Testis (tissue), 3 donors: ENCODE results near the gene CDK6. TPM values are rescaled to one million over a fixed set of nuclear protein-coding genes. Genes with fewer than 3 reads are reported as not detected.

Source experiments
- DNase-seq: peaks from one replicate; pipeline ENCODE4 v3.0.0-alpha.2; 2019
- H3K27ac ChIP-seq, 2 donors: fragments of 200-600 bp; sonication (generic); one replicate each; pipeline ENCODE4 v1.5.1; 2019
- H3K27me3 ChIP-seq: fragments of 200-600 bp; sonication (generic); one replicate; pipeline ENCODE4 v1.5.1; 2019
- H3K36me3 ChIP-seq: fragments of 200-600 bp; sonication (generic); one replicate; pipeline ENCODE4 v1.5.1; 2017; ENCODE audit warnings: low read depth; ENCODE audit errors: missing control alignments
- H3K4me1 ChIP-seq: fragments of 200-600 bp; sonication (generic); one replicate; pipeline ENCODE4 v1.5.1; 2019
- H3K4me3 ChIP-seq, 2 donors: fragments of 200-600 bp; sonication (generic); one replicate each; pipeline ENCODE4 v1.5.1; 2017 to 2019
- H3K9me3 ChIP-seq: fragments of 200-600 bp; sonication (generic); one replicate; pipeline ENCODE4 v1.5.1; 2017
- CTCF ChIP-seq, 3 experiments: fragments of 450-650 bp in 2 of 3; fragments of 200-600 bp in 1 of 3; sonication (generic) in 1 of 3; IDR thresholded peaks; one replicate each; pipeline ENCODE4 v1.5.1; 2016 to 2019; ENCODE audit warnings: antibody characterized with exemption in 3 of 3, mild to moderate bottlenecking in 2 of 3, moderate library complexity in 1 of 3
- POLR2A ChIP-seq: fragments of 450-650 bp; IDR thresholded peaks from one replicate; pipeline ENCODE4 v1.6.1; 2017; ENCODE audit warnings: antibody characterized with exemption, mild to moderate bottlenecking, moderate library complexity
- WGBS, 2 donors: methylation state at CpG; one replicate each; pipeline ENCODE4 v1.1.5; 2018; 5-methylcytosine and 5-hydroxymethylcytosine counted together
- intact Hi-C: fragments of 100-400 bp; cut with DNase I; formaldehyde crosslinking; loops from one replicate; pipeline ENCODE4 v1.15.1; 2023; ENCODE audit warnings: low total_unique reads
- polyA plus RNA-seq: library from polyadenylated mRNA; stranded (reverse); fragments of 350-450 nt; fragmentation: Illumina TruSeq; extraction: RNeasy Lipid Tissue Mini Kit (QIAGEN cat#74804); gene quantifications from one replicate; pipeline ENCODE4 v1.2.3, GENCODE V29; 2014; ENCODE audit warnings: low read depth, low replicate concordance; ENCODE audit not compliant: insufficient read depth
- total RNA-seq, 2 donors: library from RNA; depleted of rRNA; stranded (reverse); fragments of >200 nt; gene quantifications; one replicate each; pipeline ENCODE4 v1.2.3, GENCODE V29; 2016

Gene CDK6
- total and polyA plus RNA-seq, 3 donors from 2014 or later = 21.1 to 31.6 (median 22.8) TPM

- intact Hi-C loops = no loop called here
- H3K27ac ChIP-seq = no peak overlapping the region
- H3K9me3 ChIP-seq = no peaks in the 10 kb centered on the region
- no peaks in the 10 kb centered on the region for H3K36me3 ChIP-seq
- no peak overlapping the region for H3K4me3 ChIP-seq
- H3K4me1 ChIP-seq = no peaks in the 10 kb centered on the region
- no peak for TF ChIP-seq POLR2A
- no peak for TF ChIP-seq CTCF (IDR thresholded peaks at IDR 0.05)
- no peak for DNase-seq
- WGBS, 2 donors = 69% methylated on average over 4 of the region's 4 CpGs
- H3K27me3 ChIP-seq = no peaks in the 10 kb centered on the region
Measured at GRCh38 chr7:92773808-92774207, 62.6 kb downstream of the CDK6 start.

DNA sequence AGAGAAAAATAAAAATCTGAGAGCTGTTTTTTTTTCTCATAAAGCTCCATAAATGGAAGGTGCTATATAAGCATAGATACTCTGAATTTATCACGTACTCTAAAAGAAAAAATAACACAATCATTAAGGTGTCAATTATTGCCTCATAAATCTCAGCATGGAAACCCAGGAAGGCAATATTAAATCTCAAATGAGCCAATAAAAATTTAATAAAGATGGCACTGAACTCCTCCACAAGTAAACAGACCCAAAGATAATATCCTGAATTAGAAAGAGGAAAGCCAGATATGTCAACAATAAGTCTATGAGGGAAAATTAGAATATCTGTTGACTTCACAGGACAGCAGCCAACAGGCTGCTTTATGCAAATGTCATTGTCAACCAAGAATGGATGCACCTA lies 66.5 kb downstream of the CDK6 start:
- no peak for TF ChIP-seq CTCF (IDR thresholded peaks at IDR 0.05)
- TF ChIP-seq POLR2A = no peak
- Histone ChIP-seq H3K4me1 (no peaks in the 10 kb centered on the region), H3K9me3 (no peaks in the 10 kb centered on the region), H3K27me3 (no peaks in the 10 kb centered on the region), H3K36me3 (no peaks in the 10 kb centered on the region), H3K27ac (no peak overlapping the region), H3K4me3 (no peak overlapping the region)
- intact Hi-C loops = no loop called here
- WGBS, 2 donors = 97 to 98% methylated on average over 1 of the region's 1 CpG
- DNase-seq = no peak

- H3K9me3 ChIP-seq = no peaks in the 10 kb centered on the region
- intact Hi-C loops = no loop called here
- DNase-seq = no peak
- no peaks in the 10 kb centered on the region for H3K27me3 ChIP-seq
- H3K27ac ChIP-seq = no peak overlapping the region
- no peaks in the 10 kb centered on the region for H3K36me3 ChIP-seq
- TF ChIP-seq CTCF (IDR thresholded peaks at IDR 0.05) (no peak), POLR2A (no peak)
- no peak overlapping the region for H3K4me3 ChIP-seq
- H3K4me1 ChIP-seq = no peaks in the 10 kb centered on the region
Measured at GRCh38 chr7:92769394-92769699, 67.0 kb downstream of the CDK6 start.

GRCh38 chr7:92768501-92769393 lies 67.6 kb downstream of the CDK6 start:
- Histone ChIP-seq H3K36me3 (no peaks in the 10 kb centered on the region), H3K4me1 (no peaks in the 10 kb centered on the region), H3K27ac (no peak overlapping the region), H3K27me3 (no peaks in the 10 kb centered on the region), H3K9me3 (no peaks in the 10 kb centered on the region), H3K4me3 (no peak overlapping the region)
- intact Hi-C loops = no loop called here
- WGBS, 2 donors = 85 to 86% methylated on average over 5 of the region's 5 CpGs
- TF ChIP-seq POLR2A (no peak), CTCF (IDR thresholded peaks at IDR 0.05) (no peak)
- no peak for DNase-seq

DNA sequence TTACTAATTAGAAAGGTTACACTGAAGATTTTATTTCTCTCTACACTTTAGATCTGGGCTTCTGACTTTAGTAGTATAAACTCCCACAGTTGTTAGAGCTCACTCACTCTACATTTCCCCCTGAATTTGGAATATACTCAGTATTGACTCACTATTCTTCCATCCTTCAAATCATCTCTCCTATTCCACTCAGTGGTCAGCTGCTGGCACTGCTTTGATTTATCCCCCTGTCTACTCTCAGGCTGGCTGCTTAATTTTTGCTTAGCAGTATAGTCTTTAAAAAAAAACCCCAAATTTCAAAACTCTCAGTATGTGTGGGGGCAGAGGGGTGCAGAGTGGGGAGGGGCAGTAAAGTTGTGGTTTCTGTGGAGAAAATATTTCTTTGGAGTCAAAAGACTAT lies 68.9 kb downstream of the CDK6 start:
- Histone ChIP-seq H3K9me3 (no peaks in the 10 kb centered on the region), H3K4me1 (no peaks in the 10 kb centered on the region), H3K27me3 (no peaks in the 10 kb centered on the region), H3K4me3 (no peak overlapping the region), H3K36me3 (no peaks in the 10 kb centered on the region), H3K27ac (no peak overlapping the region)
- intact Hi-C loops = no loop called here
- DNase-seq = no peak
- no peak for TF ChIP-seq POLR2A
- TF ChIP-seq CTCF (IDR thresholded peaks at IDR 0.05) = no peak
